Activated naive CD4-positive, alpha-beta T cell (primary cell): ENCODE measurements around the gene GBP2.
"Not testable (repeated sequence)": the region's sequence is repeated elsewhere in the genome, so short reads cannot be mapped to it uniquely, and the experiment has no call there.

Experiments
- DNase-seq, 4 experiments: peaks; one replicate each; lab custom pipeline; 2025; lab: John Stamatoyannopoulos, UW

Gene GBP2, protein sequence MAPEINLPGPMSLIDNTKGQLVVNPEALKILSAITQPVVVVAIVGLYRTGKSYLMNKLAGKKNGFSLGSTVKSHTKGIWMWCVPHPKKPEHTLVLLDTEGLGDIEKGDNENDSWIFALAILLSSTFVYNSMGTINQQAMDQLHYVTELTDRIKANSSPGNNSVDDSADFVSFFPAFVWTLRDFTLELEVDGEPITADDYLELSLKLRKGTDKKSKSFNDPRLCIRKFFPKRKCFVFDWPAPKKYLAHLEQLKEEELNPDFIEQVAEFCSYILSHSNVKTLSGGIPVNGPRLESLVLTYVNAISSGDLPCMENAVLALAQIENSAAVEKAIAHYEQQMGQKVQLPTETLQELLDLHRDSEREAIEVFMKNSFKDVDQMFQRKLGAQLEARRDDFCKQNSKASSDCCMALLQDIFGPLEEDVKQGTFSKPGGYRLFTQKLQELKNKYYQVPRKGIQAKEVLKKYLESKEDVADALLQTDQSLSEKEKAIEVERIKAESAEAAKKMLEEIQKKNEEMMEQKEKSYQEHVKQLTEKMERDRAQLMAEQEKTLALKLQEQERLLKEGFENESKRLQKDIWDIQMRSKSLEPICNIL

DNA sequence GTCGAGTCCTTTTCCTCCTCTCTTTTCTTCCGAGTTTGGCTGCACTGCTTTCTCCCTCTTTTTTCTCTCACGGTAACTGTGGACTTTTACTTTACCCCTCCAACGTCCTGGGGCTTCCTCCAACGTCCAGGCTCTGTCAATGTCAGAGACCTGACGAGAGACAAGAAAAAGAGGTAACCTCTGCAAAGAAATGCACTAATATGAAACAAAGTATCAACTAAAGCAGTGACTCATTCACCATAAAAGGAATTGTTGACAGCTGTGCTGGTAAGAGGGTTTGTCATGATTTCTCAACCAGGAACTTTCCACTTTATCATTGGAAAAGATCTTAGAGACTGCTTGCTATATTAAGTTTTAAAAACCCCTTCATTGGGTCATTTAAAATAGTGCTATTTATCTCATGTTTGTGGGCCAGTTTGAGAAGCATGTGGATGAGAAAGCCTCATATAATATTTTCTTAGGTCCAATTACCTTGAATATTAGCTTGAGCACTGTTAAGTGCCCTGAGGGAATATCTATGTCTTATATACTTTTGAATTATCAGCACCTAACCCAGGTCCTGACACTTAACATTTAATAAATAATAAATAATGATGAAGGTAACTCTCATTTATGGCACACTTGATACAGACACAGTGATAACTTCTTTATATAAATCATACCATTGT is at the start of gene GBP2:
Gene GBP2 (minus strand): TSS at position 202 of the 668 bp plus-strand sequence. CDS start 4,148 bp downstream, outside the sequence.
- DNase-seq = no peak

DNA sequence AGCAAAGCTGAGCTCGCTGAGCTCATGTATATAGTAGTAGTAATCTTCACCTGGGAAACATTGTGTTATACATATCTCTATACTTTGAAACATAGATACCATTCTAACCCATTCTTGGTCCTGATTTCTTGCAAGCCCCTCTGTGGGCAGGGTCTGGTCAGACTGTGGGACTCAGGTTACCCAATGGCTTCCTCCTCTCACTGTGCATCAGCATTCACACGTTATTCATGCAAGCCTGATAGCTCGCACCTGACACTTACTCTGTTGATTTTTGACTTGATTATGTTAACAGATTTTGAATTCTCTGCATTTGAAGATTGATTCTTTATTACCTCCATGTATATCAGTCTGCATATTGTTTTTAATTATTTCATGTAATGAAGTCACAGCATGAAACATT is 48.6 kb upstream of the GBP2 start:
- DNase-seq = no peak

DNA sequence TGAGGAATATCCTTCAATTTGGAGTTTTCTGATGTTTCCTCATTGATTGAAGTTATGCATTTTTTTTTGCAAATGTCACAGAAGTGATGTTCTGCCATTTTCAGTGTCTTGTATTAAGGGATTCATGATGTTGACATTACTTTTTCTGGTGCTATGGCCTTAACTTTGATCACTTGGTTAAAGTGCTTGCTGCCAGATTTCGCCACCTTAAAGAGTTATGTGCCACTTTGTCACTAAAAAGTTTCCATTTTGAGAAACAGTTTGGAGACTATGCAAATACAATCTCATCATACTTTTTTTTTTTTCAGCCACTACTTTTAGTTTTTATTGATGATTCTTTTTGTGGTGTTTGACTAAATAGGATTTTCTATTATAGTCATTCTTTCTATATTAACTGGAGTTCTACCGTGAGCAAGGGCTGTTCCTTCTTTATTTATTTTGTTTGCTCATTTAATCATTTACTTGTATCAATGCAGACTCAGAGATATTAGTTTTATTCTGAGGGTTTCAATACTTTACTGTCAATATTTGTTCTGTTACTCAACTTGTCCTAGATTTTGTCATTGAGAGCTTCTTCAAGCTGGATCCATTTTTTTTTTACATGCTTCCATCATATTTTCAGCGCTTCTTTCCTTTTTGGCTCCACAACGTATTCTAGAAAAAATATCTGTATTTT is 46.7 kb upstream of the GBP2 start:
- no peak for DNase-seq

DNA sequence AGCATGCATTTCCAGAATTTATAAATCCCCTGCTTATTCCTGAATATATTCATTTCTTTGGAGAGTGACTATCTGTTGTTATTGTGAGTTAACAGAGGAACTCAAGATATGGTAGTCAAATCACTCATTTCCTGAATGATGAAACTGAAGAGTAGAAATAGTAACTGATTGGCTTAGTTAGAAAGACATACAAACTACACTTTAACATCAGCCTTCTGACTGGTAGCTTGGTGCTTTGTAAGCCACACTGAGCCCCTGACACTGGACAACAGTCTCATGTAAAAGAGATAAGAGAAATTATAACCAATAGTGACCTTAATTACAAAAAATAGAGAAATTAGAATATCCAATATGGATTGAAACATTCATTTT is 45.1 kb upstream of the GBP2 start:
- DNase-seq = no peak

DNA sequence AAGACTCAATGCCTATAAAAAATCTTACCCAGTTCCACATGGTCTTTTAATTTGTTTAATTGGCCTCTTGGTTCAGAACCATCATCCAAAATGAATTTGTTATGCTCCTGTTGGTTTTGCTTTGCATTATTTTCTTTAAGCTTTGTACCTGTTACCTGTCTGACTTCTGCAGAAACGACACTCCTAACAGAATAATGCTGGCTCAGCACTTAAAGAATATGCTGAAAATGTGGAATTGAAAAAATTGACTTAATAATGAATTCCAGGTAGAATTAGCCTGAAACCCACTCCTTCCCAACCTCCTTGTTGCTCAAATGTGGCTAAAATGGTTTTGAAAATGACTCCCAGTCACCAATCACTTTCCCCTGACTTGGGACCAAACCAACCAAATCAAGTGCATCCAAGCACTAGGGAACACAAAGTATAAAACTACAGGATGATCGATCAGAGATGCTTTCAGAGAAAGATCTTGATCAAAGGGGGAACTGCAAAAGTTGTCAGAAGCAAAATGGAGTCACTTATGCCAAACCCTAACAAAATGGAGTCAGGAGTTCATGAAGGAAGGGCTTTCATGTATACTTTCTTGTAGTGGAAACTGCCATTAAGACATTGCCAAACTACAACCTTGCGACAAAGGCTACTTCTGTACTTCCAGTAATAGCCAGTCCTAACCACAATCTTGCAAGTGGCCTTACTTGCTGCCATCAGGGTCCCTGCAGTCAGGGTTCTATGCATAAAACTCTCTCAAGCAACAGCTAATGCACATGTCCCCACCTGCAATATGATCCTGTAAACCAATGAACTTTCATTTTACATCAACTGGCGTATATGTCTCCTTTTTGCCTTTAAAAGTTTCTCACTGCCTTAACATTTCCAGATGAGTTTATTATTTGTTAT is 44.5 kb upstream of the GBP2 start:
- DNase-seq = no peak

DNA sequence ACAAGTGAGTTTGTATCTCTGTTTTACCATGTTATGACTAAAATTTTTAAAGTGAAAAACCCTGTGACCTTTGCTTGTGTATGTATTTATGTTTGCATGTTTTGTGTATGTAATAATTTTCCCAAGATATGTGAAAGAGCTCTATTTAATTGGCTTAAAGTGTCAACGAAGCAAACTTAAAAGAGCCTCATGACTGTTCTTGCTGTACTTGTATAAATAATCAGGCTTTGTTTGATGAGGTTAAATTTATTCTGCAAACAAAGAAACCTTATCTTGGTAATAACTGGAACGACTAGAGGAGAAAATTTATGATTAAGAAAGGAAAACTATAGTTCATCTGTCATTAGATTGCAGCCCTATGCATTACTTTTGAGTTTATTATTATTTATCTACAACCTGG is 43.3 kb upstream of the GBP2 start:
- DNase-seq = no peak

DNA sequence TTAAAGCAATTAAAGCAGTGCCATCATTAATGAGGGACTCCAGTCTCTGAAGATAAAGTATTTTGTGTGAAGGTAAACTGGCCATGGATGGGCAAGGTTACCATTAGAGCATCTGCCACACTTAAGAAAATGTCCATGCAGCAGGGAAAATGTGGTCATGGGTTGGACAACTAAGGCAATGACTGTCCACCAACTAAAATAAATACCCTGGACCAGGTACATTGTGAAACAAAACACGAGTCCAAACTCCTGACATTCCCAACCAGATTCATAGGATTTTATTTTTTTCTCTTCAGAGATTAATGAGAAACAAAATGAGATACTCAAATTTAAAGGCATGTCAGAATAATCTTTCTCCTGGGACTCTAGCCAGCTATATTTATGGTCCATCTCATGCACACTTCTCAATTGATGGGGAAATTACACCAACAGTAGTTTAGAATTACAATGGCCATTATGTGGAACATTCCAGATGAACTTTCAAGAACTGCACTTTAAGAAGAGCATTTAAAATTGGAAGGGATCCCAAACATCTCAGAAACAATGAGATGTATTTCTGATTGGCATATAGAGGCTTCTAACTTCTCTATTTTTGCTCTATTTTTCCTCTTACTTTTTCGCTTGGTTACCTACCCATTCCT is 41.8 kb upstream of the GBP2 start:
- no peak for DNase-seq

DNA sequence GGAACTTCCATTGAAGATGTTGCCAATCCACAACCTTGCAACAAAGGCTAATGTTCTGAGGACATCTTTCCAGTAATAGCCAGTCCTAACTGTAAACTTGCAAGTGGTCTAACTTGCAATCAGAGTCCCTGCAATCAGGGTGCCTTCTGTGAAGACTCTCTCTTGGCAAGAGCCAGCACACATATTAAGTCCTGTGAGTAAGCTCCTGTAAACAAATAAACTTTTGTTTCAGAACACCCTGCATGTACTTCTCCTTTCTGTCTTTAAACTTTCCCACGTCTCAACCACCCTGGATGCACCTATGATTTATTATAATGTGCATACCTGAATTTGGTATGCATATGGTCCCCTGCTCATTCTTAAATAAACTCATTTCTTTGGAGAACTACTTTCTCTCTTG is 40.8 kb upstream of the GBP2 start:
- no peak for DNase-seq

DNA sequence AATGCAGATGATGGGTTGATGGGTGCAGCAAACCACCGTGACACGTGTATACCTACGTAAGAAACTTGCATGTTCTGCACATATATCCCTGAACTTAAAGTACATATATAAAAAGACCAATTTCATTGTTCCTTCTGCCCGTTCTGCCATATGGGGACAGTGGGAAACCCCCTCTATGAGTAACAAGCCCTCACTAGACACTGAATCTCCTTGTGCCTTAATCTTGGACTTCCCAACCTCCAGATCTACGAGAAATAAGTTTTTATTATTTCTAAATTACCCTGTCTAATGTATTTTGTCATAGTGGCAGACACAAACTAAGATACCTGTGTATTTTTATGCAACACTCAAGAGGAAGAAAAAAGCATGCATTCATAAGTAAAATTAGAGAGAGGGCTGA is 39.9 kb upstream of the GBP2 start:
- no peak for DNase-seq

DNA sequence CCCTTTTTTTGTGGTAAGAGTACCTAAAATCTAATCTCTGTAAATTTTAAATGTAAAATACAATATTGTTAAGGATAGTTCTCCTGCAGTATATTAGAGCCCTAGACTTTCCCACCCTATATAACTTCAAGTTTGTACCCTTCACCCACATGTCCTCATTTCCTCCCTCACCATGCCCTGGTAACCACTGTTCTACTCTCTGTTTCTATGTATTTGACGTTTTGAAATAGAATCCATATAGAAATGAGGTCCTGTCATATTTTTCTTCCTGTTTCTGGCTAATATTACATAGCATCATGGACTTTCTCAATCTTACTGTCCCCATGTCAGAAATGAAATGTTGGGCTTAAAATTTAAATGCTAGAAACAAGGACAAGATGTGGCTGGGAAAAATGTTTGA is 25.1 kb upstream of the GBP2 start:
- no peak for DNase-seq

DNA sequence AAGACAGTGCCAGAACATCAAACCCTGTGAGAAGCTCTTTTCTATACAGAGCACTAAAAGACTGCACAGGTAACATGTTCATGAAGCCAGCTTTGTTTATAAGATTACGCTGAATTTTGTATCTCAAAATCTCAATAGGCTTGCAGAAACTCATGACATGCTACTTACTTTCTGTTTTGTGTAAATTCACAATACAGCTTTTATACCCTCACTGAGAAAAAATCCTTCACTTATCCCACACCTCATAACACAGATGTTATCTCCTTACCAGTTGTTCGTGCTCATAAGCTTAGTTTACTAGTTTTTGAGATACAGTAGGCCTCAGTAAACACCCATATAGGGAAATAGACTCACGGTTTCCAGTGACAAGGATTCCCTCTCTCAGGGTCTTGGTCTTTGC is 24.1 kb upstream of the GBP2 start:
- DNase-seq = no peak

DNA sequence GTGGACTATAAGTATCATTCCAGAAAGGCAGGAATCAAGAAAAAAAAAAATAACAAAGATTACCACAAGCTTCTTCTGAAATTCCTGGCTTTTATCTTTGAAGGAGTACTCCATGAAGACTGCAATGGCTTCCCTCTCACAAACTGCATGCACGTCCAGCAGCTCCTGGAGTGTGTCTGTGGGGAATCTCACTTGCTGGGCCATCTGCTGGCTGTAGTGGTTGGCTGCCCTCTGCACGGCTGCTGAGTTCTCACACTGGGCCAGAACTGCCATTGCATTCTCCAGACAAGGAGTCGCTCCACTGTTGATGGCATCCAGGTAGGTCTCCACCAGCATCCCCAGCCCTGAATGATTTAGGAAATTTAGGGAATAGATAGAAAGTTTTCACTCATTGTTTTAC is 23.3 kb upstream of the GBP2 start:
- DNase-seq = no peak

DNA sequence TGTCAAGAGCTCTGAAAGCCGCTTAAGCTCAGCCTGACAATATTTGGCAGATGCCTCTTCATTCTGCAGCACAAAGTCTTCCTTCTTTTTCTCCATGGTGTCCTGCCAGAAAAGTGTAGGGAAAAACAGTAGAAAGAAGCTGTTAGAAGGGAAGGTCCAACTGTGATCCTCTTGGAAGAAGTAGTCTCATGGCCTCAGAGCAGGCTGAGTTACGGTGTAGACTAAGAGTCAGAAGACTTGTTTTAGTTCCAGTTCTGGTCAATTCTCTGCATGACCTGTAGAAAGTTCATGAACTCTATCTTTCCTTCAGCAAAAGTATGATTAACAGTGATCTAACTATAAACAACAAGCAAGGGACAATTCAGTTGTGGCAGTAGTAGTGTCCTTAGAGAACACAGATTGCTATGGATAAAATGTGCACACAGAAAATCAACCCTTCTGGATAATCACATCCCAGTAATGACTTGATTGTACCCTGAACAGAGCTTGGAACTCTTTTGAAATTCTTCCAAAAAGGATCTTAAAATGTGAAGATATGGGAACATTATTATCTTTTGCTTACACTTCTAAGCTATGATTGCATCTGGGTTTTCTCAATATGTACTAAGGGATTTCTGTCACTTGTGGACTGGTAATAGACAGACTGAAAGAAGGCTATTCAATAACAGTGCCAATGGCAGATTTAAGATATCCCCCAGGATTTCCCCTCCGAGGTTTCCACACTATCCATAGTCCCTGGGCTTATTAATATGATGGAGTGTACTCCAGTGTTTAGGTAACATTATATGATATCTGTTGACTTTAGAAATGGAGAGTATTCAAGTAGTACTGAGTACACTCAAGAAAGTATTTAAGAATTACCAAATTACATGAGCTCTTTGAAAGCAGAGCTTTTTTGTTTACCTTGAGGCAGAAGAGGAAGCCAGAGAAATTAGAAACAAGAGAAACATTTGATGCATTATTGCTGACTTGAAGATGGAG is 22.1 kb upstream of the GBP2 start:
- DNase-seq = no peak

DNA sequence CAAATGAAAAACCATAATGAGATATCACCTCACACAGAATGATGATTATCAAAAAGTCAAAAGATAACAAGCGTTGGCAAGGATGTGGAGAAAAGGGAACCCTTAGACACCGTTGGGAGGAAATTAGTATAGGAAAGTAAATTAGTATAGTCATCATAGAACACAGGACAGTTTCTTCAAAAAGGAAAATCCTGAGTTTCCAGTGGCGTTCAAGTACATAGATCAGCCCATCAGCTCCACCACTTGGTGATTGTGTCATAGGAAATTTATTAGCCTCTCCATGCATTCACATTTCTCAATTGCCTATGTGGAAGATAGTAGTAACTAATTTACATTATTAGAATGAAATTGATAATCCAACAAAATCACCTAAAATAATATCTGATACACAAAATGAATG is 20.8 kb upstream of the GBP2 start:
- DNase-seq = no peak

DNA sequence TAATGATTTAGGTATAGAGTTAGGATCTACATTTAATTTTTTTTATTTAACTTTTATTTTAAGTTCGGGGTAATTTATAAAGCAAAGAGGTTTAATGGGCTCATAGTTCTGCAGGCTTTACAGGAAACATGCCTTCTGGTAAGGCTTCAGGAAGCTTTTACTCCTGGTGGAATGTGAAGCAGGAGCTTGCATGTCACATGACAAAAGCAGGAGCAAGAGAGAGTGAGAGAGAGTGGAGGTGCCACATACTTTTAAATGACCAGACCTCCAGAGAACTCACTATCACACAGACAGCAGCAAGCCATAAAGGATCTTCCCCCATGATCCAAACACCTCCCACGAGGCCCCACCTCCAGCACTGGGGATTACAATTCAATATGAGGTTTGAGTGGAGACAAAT is 17.6 kb upstream of the GBP2 start:
- DNase-seq = no peak

DNA sequence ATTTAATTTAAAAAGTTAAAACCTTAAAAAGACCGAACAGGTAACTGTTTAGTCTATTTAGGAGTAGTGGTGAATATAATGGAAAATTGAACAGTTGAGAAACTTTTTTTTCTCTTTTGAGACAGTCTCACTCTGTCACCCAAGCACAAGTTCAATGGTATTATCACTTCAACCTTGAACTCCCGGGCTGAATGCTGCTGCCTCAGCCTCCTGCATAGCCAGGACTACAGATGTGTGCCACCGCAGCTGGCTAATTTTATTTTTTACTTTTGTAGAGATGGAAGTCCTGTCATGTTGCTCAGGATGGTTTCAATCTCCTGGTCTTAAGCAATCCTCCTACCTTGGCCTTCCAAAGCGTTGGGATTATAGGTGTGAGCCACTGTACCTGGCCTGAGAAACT is 16.2 kb upstream of the GBP2 start:
- DNase-seq = no peak

DNA sequence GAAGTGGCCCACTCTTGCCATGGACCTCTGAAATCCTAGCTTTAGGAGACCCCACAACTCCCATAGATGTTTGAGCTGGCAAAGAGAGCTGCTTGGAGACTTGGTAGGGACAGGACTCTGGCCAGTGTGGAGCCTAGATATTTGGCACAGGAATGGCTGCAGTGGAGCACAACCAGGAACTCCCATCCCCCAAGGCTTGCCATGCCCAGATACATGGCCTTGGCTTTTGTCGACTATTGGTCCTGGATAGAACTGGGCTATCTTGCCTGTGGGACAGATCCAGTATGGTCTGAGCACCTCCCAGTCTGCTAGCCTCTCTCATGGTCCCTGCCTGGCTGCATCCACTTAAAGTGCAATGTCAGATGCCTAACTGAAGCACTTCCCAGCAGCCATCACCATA is 7.8 kb upstream of the GBP2 start:
- DNase-seq = no peak

DNA sequence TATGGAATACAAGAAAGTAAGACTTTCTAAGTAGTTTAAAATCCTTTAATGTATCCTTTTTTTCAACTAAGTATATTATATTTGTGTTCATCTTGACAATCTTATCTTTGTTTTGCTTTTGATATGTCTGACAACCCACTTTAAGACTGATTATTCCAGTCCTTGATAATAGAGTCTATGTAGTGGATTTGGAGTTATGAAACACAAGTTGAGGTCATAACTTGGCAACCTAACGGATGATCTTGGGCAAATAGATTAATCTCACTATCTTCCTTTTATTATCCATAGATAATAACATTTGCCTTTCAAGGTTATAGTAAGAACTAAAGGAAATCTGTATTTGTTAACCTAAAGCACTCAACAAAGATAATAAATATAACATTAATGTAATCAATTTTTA is 4.8 kb upstream of the GBP2 start:
- no peak for DNase-seq

DNA sequence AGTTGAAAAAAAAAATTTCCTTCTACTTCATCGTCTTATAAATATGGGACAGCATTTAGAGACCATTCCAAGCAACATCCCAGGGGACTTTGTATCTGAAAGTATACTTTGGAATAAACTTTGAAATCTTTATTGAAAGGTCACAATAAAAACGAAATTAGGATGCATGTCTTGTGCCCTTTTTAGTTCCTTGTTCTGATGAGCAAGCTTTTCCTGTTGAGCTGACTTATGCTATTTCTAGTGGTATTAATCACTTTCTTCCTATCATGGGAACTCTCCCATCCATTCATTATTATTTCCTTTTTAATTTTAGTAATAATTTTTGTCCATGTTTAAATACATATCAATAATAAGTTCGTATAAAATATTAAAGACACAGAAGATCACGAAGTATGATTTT is 4.0 kb upstream of the GBP2 start:
- DNase-seq = no peak

DNA sequence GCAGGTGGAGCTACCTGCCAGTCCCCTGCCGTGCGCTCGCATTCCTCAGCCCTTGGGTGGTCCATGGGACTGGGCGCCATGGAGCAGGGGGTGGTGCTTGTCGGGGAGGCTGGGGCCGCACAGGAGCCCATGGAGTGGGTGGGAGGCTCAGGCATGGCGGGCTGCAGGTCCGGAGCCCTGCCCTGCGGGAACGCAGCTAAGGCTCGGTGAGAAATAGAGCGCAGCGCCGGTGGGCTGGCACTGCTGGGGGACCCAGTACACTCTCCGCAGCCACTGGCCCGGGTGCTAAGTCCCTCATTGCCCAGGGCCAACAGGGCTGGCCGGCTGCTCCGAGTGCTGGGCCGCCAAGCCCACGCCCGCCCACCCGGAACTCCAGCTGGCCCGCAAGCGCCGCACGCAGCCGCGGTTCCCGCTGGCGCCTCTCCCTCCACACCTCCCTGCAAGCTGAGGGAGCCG is 2.1 kb upstream of the GBP2 start:
- not testable (repeated sequence) for DNase-seq
